Body of pancreas (tissue), 4 donors: ENCODE measurements around the gene ACTR3C.

Source experiments
- POLR2A ChIP-seq, 3 donors: fragments of 450-650 bp; IDR thresholded peaks; one replicate each; pipeline ENCODE4 v1.6.1; 2016; ENCODE audit warnings: antibody characterized with exemption in 3 of 3, mild to moderate bottlenecking in 2 of 3
- TF ChIP-seq, protein P1 (sequence below), 7 experiments: fragments of 450-650 bp in 4 of 7; fragments of 200-600 bp in 3 of 7; sonication (generic) in 3 of 7; IDR thresholded peaks; one replicate each; pipeline ENCODE4 v1.5.1; 2016 to 2019; ENCODE audit warnings: antibody characterized with exemption in 7 of 7

DNA sequence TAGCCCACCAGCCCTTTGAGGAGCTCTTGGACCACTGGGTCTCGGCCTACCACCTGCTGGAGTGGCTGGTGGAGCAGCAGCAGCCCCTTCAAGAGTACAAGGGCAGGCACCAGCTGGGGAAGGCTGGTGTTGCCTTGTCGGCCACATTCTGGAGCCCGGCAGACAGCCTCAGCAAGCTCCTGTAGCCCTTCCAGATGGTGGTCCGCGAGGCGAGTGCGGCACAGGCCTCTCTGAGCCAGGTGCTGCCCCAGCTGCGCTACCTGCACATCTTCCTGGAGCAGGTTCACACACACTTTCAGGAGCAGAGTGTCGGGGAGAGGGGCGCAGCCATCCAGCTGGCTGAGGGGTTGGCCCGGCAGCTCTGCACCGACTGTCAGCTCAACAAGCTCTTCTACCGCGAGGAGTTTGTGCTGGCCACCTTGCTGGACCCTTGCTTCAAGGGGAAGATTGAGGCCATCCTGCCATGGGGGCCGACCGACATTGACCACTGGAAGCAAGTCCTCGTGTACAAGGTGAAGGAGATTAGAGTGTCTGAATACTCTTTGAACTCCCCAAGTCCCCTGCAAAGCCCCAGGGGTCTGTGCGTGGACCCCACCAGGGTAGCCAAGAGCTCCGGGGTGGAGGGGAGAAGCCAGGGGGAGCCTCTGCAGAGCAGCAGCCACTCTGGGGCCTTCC, 7.0 kb upstream of the ACTR3C start:
- TF ChIP-seq, protein P1, sequence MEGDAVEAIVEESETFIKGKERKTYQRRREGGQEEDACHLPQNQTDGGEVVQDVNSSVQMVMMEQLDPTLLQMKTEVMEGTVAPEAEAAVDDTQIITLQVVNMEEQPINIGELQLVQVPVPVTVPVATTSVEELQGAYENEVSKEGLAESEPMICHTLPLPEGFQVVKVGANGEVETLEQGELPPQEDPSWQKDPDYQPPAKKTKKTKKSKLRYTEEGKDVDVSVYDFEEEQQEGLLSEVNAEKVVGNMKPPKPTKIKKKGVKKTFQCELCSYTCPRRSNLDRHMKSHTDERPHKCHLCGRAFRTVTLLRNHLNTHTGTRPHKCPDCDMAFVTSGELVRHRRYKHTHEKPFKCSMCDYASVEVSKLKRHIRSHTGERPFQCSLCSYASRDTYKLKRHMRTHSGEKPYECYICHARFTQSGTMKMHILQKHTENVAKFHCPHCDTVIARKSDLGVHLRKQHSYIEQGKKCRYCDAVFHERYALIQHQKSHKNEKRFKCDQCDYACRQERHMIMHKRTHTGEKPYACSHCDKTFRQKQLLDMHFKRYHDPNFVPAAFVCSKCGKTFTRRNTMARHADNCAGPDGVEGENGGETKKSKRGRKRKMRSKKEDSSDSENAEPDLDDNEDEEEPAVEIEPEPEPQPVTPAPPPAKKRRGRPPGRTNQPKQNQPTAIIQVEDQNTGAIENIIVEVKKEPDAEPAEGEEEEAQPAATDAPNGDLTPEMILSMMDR (IDR thresholded peaks at IDR 0.05), result no peak
- no peak for TF ChIP-seq POLR2A (IDR thresholded peaks at IDR 0.05)
